Measurements from ENCODE around the gene TAC1.
A peak's percentile ranks its signal among the peaks of the same experiment; 100 is the strongest.

The TAC1 gene

DNA sequence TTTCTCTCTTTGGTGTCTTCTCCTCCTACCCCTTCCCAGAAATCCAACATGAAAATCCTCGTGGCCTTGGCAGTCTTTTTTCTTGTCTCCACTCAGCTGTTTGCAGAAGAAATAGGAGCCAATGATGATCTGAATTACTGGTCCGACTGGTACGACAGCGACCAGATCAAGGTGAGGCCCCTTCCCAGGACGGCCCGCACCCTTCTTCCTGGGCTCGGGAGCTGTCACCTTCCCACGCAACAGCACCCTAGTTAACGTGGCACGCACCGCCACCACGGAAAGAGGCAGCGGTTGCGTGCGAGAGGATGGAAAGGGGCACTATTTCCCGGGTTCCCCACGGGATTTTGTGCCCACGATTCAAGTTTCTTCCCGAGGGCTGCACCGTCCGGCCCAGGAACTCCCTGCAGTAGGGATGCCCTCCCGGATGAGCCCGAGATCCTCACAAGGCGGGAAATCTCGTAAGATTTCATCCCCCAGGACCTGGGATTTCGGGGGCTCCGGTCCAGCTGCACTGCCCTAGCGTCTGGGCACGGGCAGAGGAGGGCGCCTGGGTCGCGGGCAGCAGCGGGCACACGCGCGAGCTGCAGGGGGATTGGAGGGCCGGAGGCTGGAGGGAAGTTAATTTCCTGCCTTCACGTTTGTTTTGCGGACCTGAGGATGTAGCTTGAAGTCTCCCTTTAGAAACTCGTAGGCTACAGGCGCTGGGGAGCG is 834 bp downstream of the TAC1 start:
- H3K4me3 ChIP-seq (ENCODE audit: low read depth, low read length), result peak overlapping the region; percentile 22
- no peak for TF ChIP-seq CTCF (IDR thresholded peaks at IDR 0.05; ENCODE audit: low read depth, low read length, missing control alignments)
- in situ Hi-C loops (cut with HindIII; ENCODE audit: low sequenced_read_pairs), result no loop called here
- DNase-seq (ENCODE audit: low read depth), result no peak

DNA sequence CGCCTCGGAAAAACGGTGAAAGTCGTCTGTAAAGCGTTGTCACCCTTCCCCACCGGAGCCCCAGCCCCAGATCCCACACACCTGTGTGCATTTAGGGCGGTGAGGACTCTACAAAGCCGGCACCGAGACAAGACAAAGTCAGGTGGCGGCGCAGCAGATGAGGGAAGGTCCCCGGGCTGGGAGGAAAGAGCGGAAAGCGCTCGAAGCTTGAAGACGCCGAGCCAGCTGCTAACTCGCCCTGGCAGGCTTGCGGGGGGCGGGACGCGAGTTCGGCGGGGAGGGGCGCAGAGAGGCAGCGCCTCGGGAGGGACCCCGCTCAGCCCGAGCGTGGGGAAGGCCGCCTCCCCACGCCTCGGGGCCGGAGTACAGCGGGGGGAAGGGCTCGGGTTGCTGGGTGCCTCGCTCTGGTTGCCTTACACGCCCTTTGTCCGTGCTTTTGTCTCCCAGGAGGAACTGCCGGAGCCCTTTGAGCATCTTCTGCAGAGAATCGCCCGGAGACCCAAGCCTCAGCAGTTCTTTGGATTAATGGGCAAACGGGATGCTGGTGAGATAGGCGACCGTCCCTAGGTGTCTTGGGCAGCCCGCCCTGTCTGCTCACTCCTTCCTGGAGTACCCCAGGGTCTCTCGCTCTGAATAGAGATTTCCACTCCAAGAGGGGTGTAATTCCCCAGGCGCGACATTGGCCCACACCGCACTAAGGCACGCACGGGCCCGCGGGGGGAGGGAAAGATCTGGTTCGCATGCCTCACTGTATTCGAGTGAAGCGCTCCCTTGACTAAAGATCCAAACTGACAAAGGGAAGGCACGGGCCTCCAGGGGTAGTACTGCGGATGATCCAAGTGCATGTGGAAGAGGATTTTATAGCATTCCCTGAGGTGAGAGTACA is 1.6 kb downstream of the TAC1 start:
- no peak for DNase-seq (ENCODE audit: low read depth)
- no peak for TF ChIP-seq CTCF (IDR thresholded peaks at IDR 0.05; ENCODE audit: low read depth, low read length, missing control alignments)
- in situ Hi-C loops (cut with HindIII; ENCODE audit: low sequenced_read_pairs), result no loop called here
- peak overlapping the region; percentile 22 for H3K4me3 ChIP-seq (ENCODE audit: low read depth, low read length)

DNA sequence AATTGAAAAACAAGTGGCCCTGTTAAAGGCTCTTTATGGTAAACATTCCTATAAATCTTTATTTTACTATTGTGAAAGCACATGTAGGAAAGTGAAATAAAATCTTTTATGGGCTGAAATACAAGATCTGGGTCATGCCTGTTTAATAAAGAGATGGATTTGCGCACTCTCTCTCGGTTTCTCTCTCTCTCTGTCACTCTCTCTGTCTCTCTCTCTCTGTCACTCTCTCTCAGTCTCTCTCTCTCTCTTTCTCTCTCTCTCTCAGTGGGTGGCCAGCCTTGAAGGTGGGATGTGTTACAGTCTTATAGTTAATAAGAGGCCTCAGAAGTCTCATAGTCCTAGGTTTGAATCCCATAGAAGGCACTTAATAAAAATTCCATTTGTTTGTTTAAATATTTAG is 2.4 kb downstream of the TAC1 start:
- in situ Hi-C loops (cut with HindIII; ENCODE audit: low sequenced_read_pairs), result no loop called here
- TF ChIP-seq CTCF (IDR thresholded peaks at IDR 0.05; ENCODE audit: low read depth, low read length, missing control alignments), result no peak
- DNase-seq (ENCODE audit: low read depth), result no peak
- H3K4me3 ChIP-seq (ENCODE audit: low read depth, low read length), result no peak overlapping the region

DNA sequence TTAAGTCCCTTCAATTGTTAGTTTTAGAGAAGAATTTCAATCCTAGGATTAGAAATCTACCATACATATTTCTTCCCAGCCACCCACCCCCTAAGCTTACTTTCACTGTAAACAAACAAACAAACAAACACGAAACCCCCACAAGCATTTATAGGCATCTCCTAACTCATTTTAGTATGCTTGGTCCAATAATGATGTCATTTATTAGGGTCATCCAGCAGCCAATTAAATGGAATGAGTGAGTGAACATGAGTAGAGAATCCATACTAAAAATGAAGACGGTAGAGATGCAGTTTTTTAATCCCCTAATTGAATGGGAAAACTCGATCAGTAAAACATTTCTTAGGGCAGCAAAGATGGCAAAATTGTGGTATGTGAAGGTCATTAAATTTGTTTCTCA is 3.2 kb downstream of the TAC1 start:
- no peak for DNase-seq (ENCODE audit: low read depth)
- in situ Hi-C loops (cut with HindIII; ENCODE audit: low sequenced_read_pairs), result no loop called here
- TF ChIP-seq CTCF (IDR thresholded peaks at IDR 0.05; ENCODE audit: low read depth, low read length, missing control alignments), result no peak

DNA sequence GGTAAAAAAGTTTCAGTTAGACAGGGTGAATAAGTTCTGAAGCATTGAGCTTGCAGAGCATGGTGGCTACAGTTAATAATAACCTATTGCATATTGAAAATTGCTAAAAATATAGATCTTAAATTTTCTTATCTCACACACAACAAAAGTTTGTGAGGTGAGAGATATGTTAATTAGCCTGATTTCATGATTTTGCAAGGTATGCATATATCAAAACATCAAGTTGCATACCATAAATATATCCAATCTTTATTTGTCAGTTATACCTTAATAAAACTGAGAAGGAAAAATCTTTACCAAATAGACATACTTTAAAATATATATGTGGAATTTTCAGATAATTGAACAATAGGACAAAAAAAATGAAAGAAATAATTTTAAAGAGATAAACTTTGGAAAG is 16.6 kb downstream of the TAC1 start:
- no peak for DNase-seq (ENCODE audit: low read depth)
- no peak overlapping the region for H3K4me3 ChIP-seq (ENCODE audit: low read depth, low read length)
- in situ Hi-C loops (cut with HindIII; ENCODE audit: low sequenced_read_pairs), result no loop called here
- no peak for TF ChIP-seq CTCF (IDR thresholded peaks at IDR 0.05; ENCODE audit: low read depth, low read length, missing control alignments)

More for the DNA sequence above, 3.2 kb downstream of the TAC1 start:
- no peak overlapping the region for H3K4me3 ChIP-seq (ENCODE audit: low read depth, low read length)

- TF ChIP-seq CTCF (IDR thresholded peaks at IDR 0.05; ENCODE audit: low read depth, low read length, missing control alignments), result no peak
- no peak for DNase-seq (ENCODE audit: low read depth)
- in situ Hi-C loops (cut with HindIII; ENCODE audit: low sequenced_read_pairs), result no loop called here
- H3K4me3 ChIP-seq (ENCODE audit: low read depth, low read length), result no peak overlapping the region
Measured at GRCh38 chr7:97751566-97751965, 19.7 kb downstream of the TAC1 start.

All from astrocyte of the cerebellum (primary cell).